H9 (cell line): ENCODE measurements around the gene LARP4B. TPM values are rescaled to one million over a fixed set of nuclear protein-coding genes. Genes with fewer than 3 reads are reported as not detected.
A peak's percentile ranks its signal among the peaks of the same experiment; 100 is the strongest.

Experiments
- DNase-seq: peaks from one replicate; pipeline ENCODE4 v3.0.0-alpha.2; 2017
- H2AFZ ChIP-seq: one replicate; pipeline ENCODE4 v1.6.1; 2013; ENCODE audit warnings: mild to moderate bottlenecking, low read length, control low read depth, moderate library complexity
- H2AK5ac ChIP-seq: 2 replicates; pipeline ENCODE4 v1.6.1; 2013; ENCODE audit warnings: low read length, control low read depth, mixed read lengths; ENCODE audit not compliant: insufficient read length
- H2BK120ac ChIP-seq: one replicate; pipeline ENCODE4 v1.6.1; 2013; ENCODE audit warnings: low read depth, mild to moderate bottlenecking, low read length, control low read depth, inconsistent platforms; ENCODE audit not compliant: poor library complexity, severe bottlenecking
- H2BK12ac ChIP-seq: 2 replicates; pipeline ENCODE4 v1.6.1; 2013; ENCODE audit warnings: low read length, control low read depth, mixed read lengths, low read depth; ENCODE audit not compliant: insufficient read length
- H2BK15ac ChIP-seq: 2 replicates; pipeline ENCODE4 v1.6.1; 2013; ENCODE audit warnings: low read depth, low read length, control low read depth
- H2BK20ac ChIP-seq: one replicate; pipeline ENCODE4 v1.6.1; 2013; ENCODE audit warnings: low read depth, mild to moderate bottlenecking, low read length, control low read depth, inconsistent platforms; ENCODE audit not compliant: poor library complexity, severe bottlenecking
- H2BK5ac ChIP-seq: 2 replicates; pipeline ENCODE4 v1.6.1; 2013; ENCODE audit warnings: low read length, control low read depth, mixed read lengths; ENCODE audit not compliant: insufficient read length
- H3K14ac ChIP-seq: 2 replicates; pipeline ENCODE4 v1.6.1; 2013; ENCODE audit warnings: low read length, control low read depth; ENCODE audit not compliant: insufficient read depth
- H3K18ac ChIP-seq: 2 replicates; pipeline ENCODE4 v1.6.1; 2013; ENCODE audit warnings: low read depth, mild to moderate bottlenecking, mixed read lengths, low read length, control low read depth; ENCODE audit not compliant: insufficient read length
- H3K23ac ChIP-seq: 2 replicates; pipeline ENCODE4 v1.6.1; 2013; ENCODE audit warnings: low read length, control low read depth, mixed read lengths, low read depth; ENCODE audit not compliant: insufficient read length
- H3K23me2 ChIP-seq: 2 replicates; pipeline ENCODE4 v1.6.1; 2013; ENCODE audit warnings: low read depth, mild to moderate bottlenecking, mixed read lengths, low read length, control low read depth; ENCODE audit not compliant: insufficient read length, poor library complexity, severe bottlenecking
- H3K27ac ChIP-seq: 2 replicates; pipeline ENCODE4 v1.5.1; 2013; ENCODE audit warnings: low read length, control low read depth, mixed read lengths, low read depth; ENCODE audit not compliant: insufficient read length
- H3K27me3 ChIP-seq: 2 replicates; pipeline ENCODE4 v1.6.1; 2013; ENCODE audit warnings: low read length, control low read depth, inconsistent platforms; ENCODE audit not compliant: insufficient read depth
- H3K4ac ChIP-seq: 2 replicates; pipeline ENCODE4 v1.6.1; 2013; ENCODE audit warnings: low read depth, mild to moderate bottlenecking, control low read depth, inconsistent platforms, low read length, moderate library complexity
- H3K4me1 ChIP-seq: 2 replicates; pipeline ENCODE4 v1.6.1; 2013; ENCODE audit warnings: low read length, control low read depth, inconsistent platforms; ENCODE audit not compliant: insufficient read depth
- H3K4me2 ChIP-seq: 2 replicates; pipeline ENCODE4 v1.6.1; 2013; ENCODE audit warnings: low read length, control low read depth, mixed read lengths; ENCODE audit not compliant: insufficient read length, insufficient read depth
- H3K56ac ChIP-seq: 2 replicates; pipeline ENCODE4 v1.6.1; 2013; ENCODE audit warnings: low read depth, mild to moderate bottlenecking, mixed read lengths, low read length, control low read depth; ENCODE audit not compliant: insufficient read length
- H3K79me1 ChIP-seq: 2 replicates; pipeline ENCODE4 v1.6.1; 2013; ENCODE audit warnings: low read depth, mild to moderate bottlenecking, moderate library complexity, low read length, control low read depth, inconsistent platforms; ENCODE audit not compliant: insufficient read depth, poor library complexity, severe bottlenecking
- H3K79me2 ChIP-seq: 2 replicates; pipeline ENCODE4 v1.6.1; 2013; ENCODE audit warnings: low read length, control low read depth, inconsistent platforms; ENCODE audit not compliant: insufficient read depth
- H3K9ac ChIP-seq: 2 replicates; pipeline ENCODE4 v1.6.1; 2013; ENCODE audit warnings: low read length, control low read depth, mixed read lengths; ENCODE audit not compliant: insufficient read length; ENCODE audit errors: extremely low read depth
- H3K9me3 ChIP-seq: one replicate; pipeline ENCODE4 v1.6.1; 2013; ENCODE audit warnings: low read depth, low read length, inconsistent platforms; ENCODE audit not compliant: control insufficient read depth
- H3T11ph ChIP-seq: one replicate; pipeline ENCODE4 v1.6.1; 2013; ENCODE audit warnings: mild to moderate bottlenecking, low read length, control low read depth, inconsistent platforms
- H4K20me1 ChIP-seq: one replicate; pipeline ENCODE4 v1.6.1; 2013; ENCODE audit not compliant: control insufficient read depth, insufficient read length, insufficient read depth
- H4K5ac ChIP-seq: 2 replicates; pipeline ENCODE4 v1.6.1; 2013; ENCODE audit warnings: low read depth, mild to moderate bottlenecking, mixed read lengths, low read length, control low read depth; ENCODE audit not compliant: insufficient read length
- H4K8ac ChIP-seq: replicated peaks from 2 replicates; pipeline ENCODE4 v1.6.1; 2013; ENCODE audit warnings: low read length, control low read depth, mixed read lengths, low read depth; ENCODE audit not compliant: insufficient read length
- H4K91ac ChIP-seq: 2 replicates; pipeline ENCODE4 v1.6.1; 2013; ENCODE audit warnings: low read depth, mild to moderate bottlenecking, moderate library complexity, mixed read lengths, low read length, control low read depth; ENCODE audit not compliant: insufficient read length
- H3K27ac Mint-ChIP-seq, 3 experiments: 2 replicates in 2 of 3; 3 replicates in 1 of 3; pipeline ENCODE4 v1.8.0; 2020 to 2021; ENCODE audit warnings: mixed read lengths in 3 of 3, mild to moderate bottlenecking in 1 of 3, moderate library complexity in 1 of 3
- H3K27me3 Mint-ChIP-seq: 2 replicates; pipeline ENCODE4 v1.8.0; 2021; ENCODE audit warnings: low read depth, mild to moderate bottlenecking, moderate library complexity, mixed read lengths
- H3K36me3 Mint-ChIP-seq, 3 experiments: 2 replicates in 2 of 3; 3 replicates in 1 of 3; pipeline ENCODE4 v1.8.0; 2020 to 2021; ENCODE audit warnings: low read depth in 3 of 3, mixed read lengths in 3 of 3; ENCODE audit not compliant: insufficient read depth in 1 of 3
- H3K4me1 Mint-ChIP-seq, 2 experiments: 2 replicates each; pipeline ENCODE4 v1.8.0; 2020; ENCODE audit warnings: mixed read lengths in 2 of 2
- H3K4me3 Mint-ChIP-seq, 2 experiments: 2 replicates in 1 of 2; 3 replicates in 1 of 2; pipeline ENCODE4 v1.8.0; 2020 to 2021; ENCODE audit warnings: mild to moderate bottlenecking in 2 of 2, mixed read lengths in 2 of 2, moderate library complexity in 1 of 2
- H3K9me3 Mint-ChIP-seq, 2 experiments: 2 replicates in 1 of 2; 3 replicates in 1 of 2; pipeline ENCODE4 v1.8.0; 2020; ENCODE audit warnings: mild to moderate bottlenecking in 2 of 2, mixed read lengths in 2 of 2, moderate library complexity in 1 of 2
- CTCF ChIP-seq: fragments of 200-600 bp; sonication (generic); conservative IDR thresholded peaks from 3 replicates; pipeline ENCODE4 v1.8.0; 2021; ENCODE audit warnings: antibody characterized with exemption, mild to moderate bottlenecking
- WGBS: extraction: QIAGEN DNeasy Blood & Tissue Kit; methylation state at CpG from one replicate; pipeline ENCODE4 v1.1.7; 2013; ENCODE audit warnings: missing lambda C conversion rate, low lambda C conversion rate, mixed read lengths; ENCODE audit not compliant: insufficient read length; ENCODE audit errors: extremely low coverage; 5-methylcytosine and 5-hydroxymethylcytosine counted together
- total RNA-seq: library from RNA; stranded (reverse); gene quantifications from 2 replicates; pipeline ENCODE4 v1.2.1, GENCODE V29; 2021

LARP4B gene
- total RNA-seq, 1 experiment from 2014 or later, result 88.9 TPM

- DNase-seq, result no peak
- Histone ChIP-seq H2BK12ac (no peak overlapping the region), H3K27ac (no peak overlapping the region), H4K5ac (no peak overlapping the region), H3K14ac (no peak overlapping the region), H3K56ac (no peak overlapping the region), H2BK15ac (no peak overlapping the region), H3K4me2 (no peak overlapping the region), H2AFZ (no peak overlapping the region), H2BK120ac (no peak overlapping the region), H3K23me2 (no peaks in the 10 kb centered on the region), H3K79me1 (peaks cover 3% of the 10 kb centered on the region), H3K79me2 (peaks cover 7% of the 10 kb centered on the region; the same call in 1 of the 2 replicates), H3K18ac (no peak overlapping the region), H2AK5ac (no peak overlapping the region), H2BK5ac (no peak overlapping the region), H4K20me1 (no peaks in the 10 kb centered on the region), H4K91ac (no peak overlapping the region), H3K23ac (no peak overlapping the region), H3K4ac (no peak overlapping the region), H3K9me3 (no peaks in the 10 kb centered on the region), H3T11ph (no peak overlapping the region), H2BK20ac (no peak overlapping the region), H4K8ac (no peak overlapping the region), H3K27me3 (no peaks in the 10 kb centered on the region), H3K4me1 (no peaks in the 10 kb centered on the region), H3K9ac (no peak overlapping the region)
- Mint-ChIP-seq H3K4me3 (no peak overlapping the region), H3K9me3 (peaks cover 12 to 13% of the 10 kb centered on the region in 2 experiments), H3K4me1 (no peaks in the 10 kb centered on the region; a peak in 1 of 4 replicates), H3K36me3 (peaks cover 27 to 74% (median 42%) of the 10 kb centered on the region in 3 experiments; a peak in 6 of 7 replicates), H3K27ac (peak overlapping the region in 2 of 3 experiments; percentile 52 to 91; a peak in 4 of 7 replicates), H3K27me3 (no peaks in the 10 kb centered on the region)
- no CpG with 5 or more reads among the region's 7 CpGs for WGBS
- no peak for TF ChIP-seq CTCF
Observed at GRCh38 chr10:846126-846685, 85.3 kb downstream of the LARP4B start.
